SK-N-SH treated with all-trans-retinoic acid at 6 μM for 48 hours (cell line): ENCODE measurements around the gene SLC2A4.

Experiments used
- ATAC-seq: fragments of 200-7000 bp; cut with Tn5 transposase; 3 replicates; pipeline ENCODE4 v1.9.1; 2020; ENCODE audit warnings: mild to moderate bottlenecking, moderate library complexity
- ARNTL ChIP-seq: fragments of 450-650 bp; formaldehyde crosslinking; IDR thresholded peaks from 2 replicates; pipeline ENCODE4 v1.5.0; 2020; ENCODE audit warnings: low read depth, mild to moderate bottlenecking, moderate library complexity, borderline replicate concordance
- BACH2 ChIP-seq: fragments of 250-450 bp; sonication (Bioruptor Pico); IDR thresholded peaks from 2 replicates; pipeline ENCODE4 v1.9.0; 2021; ENCODE audit warnings: mild to moderate bottlenecking, borderline replicate concordance
- CSDC2 ChIP-seq: fragments of 250-450 bp; sonication (Bioruptor Pico); IDR thresholded peaks from 2 replicates; pipeline ENCODE4 v1.5.0; 2020; ENCODE audit warnings: mild to moderate bottlenecking, moderate library complexity
- ESRRG ChIP-seq: fragments of 250-450 bp; sonication (Bioruptor Pico); IDR thresholded peaks from 2 replicates; pipeline ENCODE4 v1.6.1; 2021; ENCODE audit warnings: mild to moderate bottlenecking
- GLIS3 ChIP-seq: fragments of 250-450 bp; sonication (Bioruptor Pico); IDR thresholded peaks from 2 replicates; pipeline ENCODE4 v1.5.0; 2020; ENCODE audit warnings: mild to moderate bottlenecking, moderate library complexity
- ISL1 ChIP-seq: fragments of 250-450 bp; sonication (Bioruptor Pico); IDR thresholded peaks from 2 replicates; pipeline ENCODE4 v2.1.2; 2022; ENCODE audit warnings: mild to moderate bottlenecking, moderate library complexity
- OSR1 ChIP-seq: fragments of 250-450 bp; sonication (Bioruptor Pico); IDR thresholded peaks from 2 replicates; pipeline ENCODE4 v1.8.0; 2022; ENCODE audit warnings: moderate library complexity, mild to moderate bottlenecking, inconsistent platforms
- PPARA ChIP-seq: fragments of 250-450 bp; sonication (Bioruptor Pico); IDR thresholded peaks from 2 replicates; pipeline ENCODE4 v1.5.0; 2020; ENCODE audit warnings: mild to moderate bottlenecking, borderline replicate concordance
- SNAI2 ChIP-seq: fragments of 250-450 bp; sonication (Bioruptor Pico); IDR thresholded peaks from 2 replicates; pipeline ENCODE4 v1.5.0; 2020; ENCODE audit warnings: mild to moderate bottlenecking, moderate library complexity
- TCF4 ChIP-seq: fragments of 250-450 bp; sonication (Bioruptor Pico); IDR thresholded peaks from 2 replicates; pipeline ENCODE4 v1.8.0; 2021; ENCODE audit warnings: mild to moderate bottlenecking, moderate library complexity, borderline replicate concordance
- TOX ChIP-seq: fragments of 250-450 bp; sonication (Bioruptor Pico); IDR thresholded peaks from 2 replicates; pipeline ENCODE4 v1.8.0; 2021; ENCODE audit warnings: mild to moderate bottlenecking, moderate library complexity, borderline replicate concordance
- ZC3H10 ChIP-seq: fragments of 250-450 bp; sonication (Bioruptor Pico); IDR thresholded peaks from 2 replicates; pipeline ENCODE4 v1.5.1; 2021; ENCODE audit warnings: mild to moderate bottlenecking, moderate library complexity
- ZFP3 ChIP-seq: fragments of 250-450 bp; sonication (Bioruptor Pico); IDR thresholded peaks from 2 replicates; pipeline ENCODE4 v1.5.0; 2020; ENCODE audit warnings: mild to moderate bottlenecking, moderate library complexity
- ZFP30 ChIP-seq: fragments of 450-650 bp; formaldehyde crosslinking; IDR thresholded peaks from 2 replicates; pipeline ENCODE4 v1.5.0; 2022; ENCODE audit warnings: mild to moderate bottlenecking, moderate library complexity
- ZNF565 ChIP-seq: fragments of 450-650 bp; formaldehyde crosslinking; conservative IDR thresholded peaks from 2 replicates; pipeline ENCODE4 v1.5.0; 2020; ENCODE audit warnings: low read depth, mild to moderate bottlenecking, moderate library complexity
- ZNF8 ChIP-seq: fragments of 450-650 bp; formaldehyde crosslinking; IDR thresholded peaks from 2 replicates; pipeline ENCODE4 v1.5.0; 2020; ENCODE audit warnings: mild to moderate bottlenecking, moderate library complexity
- TF ChIP-seq, protein P1 (sequence below): fragments of 250-450 bp; sonication (Bioruptor Pico); IDR thresholded peaks from 2 replicates; pipeline ENCODE4 v1.5.1; 2021; ENCODE audit warnings: mild to moderate bottlenecking, moderate library complexity
- TF ChIP-seq, protein P2 (sequence below): fragments of 250-450 bp; sonication (Bioruptor Pico); IDR thresholded peaks from 2 replicates; pipeline ENCODE4 v1.5.0; 2020; ENCODE audit warnings: mild to moderate bottlenecking, moderate library complexity
- TF ChIP-seq, protein P3 (sequence below): fragments of 250-450 bp; sonication (Bioruptor Pico); IDR thresholded peaks from 2 replicates; pipeline ENCODE4 v1.8.0; 2021; ENCODE audit warnings: low read depth, mild to moderate bottlenecking, moderate library complexity, borderline replicate concordance
- TF ChIP-seq, protein P4 (sequence below): fragments of 250-450 bp; sonication (Bioruptor Pico); IDR thresholded peaks from 2 replicates; pipeline ENCODE4 v1.8.0; 2020; ENCODE audit warnings: mild to moderate bottlenecking, moderate library complexity, borderline replicate concordance
- TF ChIP-seq, protein P5 (sequence below): fragments of 250-450 bp; sonication (Bioruptor Pico); IDR thresholded peaks from 2 replicates; pipeline ENCODE4 v1.5.1; 2020; ENCODE audit warnings: low read depth, mild to moderate bottlenecking, moderate library complexity

The SLC2A4 gene

DNA sequence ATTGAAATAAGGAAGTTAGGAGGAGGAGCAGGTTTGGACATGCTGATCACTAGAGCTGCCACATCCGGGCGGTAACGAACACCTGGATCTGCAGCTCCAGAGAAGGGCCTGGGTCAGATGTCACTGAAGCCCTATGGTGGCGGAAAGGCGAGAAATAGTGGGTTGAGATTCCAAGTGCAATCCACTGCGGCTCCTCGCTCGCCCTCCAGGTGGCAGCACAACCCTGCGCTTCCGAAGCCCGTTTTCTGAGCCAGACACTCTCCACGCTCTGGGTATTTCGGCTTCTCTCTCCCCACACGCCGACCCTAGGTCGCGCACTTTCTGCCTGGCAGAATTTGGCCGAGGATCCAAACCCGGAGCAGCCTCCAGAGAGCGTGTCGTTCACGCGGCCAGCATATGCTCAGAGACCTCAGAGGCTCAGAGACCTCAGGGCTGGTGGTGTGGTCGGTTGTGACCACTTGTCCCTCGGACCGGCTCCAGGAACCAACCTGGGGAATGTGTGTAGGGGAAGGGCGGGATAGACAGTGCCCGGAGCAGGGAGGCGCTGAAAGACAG, 922 bp upstream of the SLC2A4 start:
- peak; percentile 92 for ATAC-seq
- TF ChIP-seq, protein P1, sequence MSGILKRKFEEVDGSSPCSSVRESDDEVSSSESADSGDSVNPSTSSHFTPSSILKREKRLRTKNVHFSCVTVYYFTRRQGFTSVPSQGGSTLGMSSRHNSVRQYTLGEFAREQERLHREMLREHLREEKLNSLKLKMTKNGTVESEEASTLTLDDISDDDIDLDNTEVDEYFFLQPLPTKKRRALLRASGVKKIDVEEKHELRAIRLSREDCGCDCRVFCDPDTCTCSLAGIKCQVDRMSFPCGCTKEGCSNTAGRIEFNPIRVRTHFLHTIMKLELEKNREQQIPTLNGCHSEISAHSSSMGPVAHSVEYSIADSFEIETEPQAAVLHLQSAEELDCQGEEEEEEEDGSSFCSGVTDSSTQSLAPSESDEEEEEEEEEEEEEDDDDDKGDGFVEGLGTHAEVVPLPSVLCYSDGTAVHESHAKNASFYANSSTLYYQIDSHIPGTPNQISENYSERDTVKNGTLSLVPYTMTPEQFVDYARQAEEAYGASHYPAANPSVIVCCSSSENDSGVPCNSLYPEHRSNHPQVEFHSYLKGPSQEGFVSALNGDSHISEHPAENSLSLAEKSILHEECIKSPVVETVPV (CRISPR knock-in tag) = no peak
- no peak for TF ChIP-seq ARNTL
- TF ChIP-seq ZNF565 (CRISPR knock-in tag) = no peak
- no peak for TF ChIP-seq ZC3H10 (CRISPR knock-in tag)

DNA sequence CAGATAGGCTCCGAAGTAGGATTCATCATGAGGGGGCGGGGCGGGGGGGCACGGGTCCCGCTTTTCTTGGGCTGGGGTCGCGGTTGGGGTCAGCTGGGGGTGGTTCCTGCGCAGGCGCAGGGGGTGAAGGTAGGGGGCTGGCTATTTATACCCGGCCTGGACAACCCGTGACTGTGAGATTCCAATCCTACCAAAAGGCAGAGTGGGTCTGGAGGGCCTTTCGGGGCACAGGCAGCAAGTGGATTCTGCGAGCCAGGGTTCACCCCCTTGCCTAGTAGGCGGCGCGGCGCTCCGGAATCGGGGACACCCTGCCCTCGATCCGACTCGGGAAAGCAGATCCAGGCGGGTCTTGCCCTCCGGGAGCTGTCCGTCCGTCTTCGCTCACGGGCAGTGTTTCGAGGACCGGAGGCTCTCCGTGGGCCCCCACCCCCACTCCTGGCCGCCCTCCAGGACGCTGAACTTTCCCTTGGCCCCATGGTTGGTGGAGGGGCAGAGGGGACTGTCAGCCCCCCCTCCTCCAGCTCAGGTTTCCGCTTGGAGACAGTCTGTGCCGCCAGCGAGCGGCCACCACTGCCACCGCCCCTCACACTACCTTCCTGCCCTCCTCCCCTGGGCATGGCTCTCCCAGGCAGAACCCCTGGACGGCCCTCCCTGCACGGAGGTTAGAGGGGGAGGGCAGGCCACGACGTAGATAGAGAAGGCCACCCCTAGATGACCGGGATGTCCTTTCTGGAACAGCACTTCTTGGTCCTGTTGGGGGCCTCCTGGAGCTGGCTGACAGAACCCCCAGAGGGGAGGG, 634 bp downstream of the SLC2A4 start:
- no peak for ATAC-seq
- TF ChIP-seq TCF4 (CRISPR knock-in tag) = no peak
- no peak for TF ChIP-seq GLIS3
- no peak for TF ChIP-seq PPARA (CRISPR knock-in tag)
- TF ChIP-seq, protein P2, sequence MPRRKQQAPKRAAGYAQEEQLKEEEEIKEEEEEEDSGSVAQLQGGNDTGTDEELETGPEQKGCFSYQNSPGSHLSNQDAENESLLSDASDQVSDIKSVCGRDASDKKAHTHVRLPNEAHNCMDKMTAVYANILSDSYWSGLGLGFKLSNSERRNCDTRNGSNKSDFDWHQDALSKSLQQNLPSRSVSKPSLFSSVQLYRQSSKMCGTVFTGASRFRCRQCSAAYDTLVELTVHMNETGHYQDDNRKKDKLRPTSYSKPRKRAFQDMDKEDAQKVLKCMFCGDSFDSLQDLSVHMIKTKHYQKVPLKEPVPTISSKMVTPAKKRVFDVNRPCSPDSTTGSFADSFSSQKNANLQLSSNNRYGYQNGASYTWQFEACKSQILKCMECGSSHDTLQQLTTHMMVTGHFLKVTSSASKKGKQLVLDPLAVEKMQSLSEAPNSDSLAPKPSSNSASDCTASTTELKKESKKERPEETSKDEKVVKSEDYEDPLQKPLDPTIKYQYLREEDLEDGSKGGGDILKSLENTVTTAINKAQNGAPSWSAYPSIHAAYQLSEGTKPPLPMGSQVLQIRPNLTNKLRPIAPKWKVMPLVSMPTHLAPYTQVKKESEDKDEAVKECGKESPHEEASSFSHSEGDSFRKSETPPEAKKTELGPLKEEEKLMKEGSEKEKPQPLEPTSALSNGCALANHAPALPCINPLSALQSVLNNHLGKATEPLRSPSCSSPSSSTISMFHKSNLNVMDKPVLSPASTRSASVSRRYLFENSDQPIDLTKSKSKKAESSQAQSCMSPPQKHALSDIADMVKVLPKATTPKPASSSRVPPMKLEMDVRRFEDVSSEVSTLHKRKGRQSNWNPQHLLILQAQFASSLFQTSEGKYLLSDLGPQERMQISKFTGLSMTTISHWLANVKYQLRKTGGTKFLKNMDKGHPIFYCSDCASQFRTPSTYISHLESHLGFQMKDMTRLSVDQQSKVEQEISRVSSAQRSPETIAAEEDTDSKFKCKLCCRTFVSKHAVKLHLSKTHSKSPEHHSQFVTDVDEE (CRISPR knock-in tag) = no peak
- no peak for TF ChIP-seq ZFP3
- TF ChIP-seq ESRRG (CRISPR knock-in tag) = no peak
- TF ChIP-seq, protein P3, sequence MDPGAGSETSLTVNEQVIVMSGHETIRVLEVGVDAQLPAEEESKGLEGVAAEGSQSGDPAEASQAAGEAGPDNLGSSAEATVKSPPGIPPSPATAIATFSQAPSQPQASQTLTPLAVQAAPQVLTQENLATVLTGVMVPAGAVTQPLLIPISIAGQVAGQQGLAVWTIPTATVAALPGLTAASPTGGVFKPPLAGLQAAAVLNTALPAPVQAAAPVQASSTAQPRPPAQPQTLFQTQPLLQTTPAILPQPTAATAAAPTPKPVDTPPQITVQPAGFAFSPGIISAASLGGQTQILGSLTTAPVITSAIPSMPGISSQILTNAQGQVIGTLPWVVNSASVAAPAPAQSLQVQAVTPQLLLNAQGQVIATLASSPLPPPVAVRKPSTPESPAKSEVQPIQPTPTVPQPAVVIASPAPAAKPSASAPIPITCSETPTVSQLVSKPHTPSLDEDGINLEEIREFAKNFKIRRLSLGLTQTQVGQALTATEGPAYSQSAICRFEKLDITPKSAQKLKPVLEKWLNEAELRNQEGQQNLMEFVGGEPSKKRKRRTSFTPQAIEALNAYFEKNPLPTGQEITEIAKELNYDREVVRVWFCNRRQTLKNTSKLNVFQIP = no peak
- no peak for TF ChIP-seq OSR1 (CRISPR knock-in tag)
- no peak for TF ChIP-seq ZC3H10 (CRISPR knock-in tag)
- TF ChIP-seq, protein P4, sequence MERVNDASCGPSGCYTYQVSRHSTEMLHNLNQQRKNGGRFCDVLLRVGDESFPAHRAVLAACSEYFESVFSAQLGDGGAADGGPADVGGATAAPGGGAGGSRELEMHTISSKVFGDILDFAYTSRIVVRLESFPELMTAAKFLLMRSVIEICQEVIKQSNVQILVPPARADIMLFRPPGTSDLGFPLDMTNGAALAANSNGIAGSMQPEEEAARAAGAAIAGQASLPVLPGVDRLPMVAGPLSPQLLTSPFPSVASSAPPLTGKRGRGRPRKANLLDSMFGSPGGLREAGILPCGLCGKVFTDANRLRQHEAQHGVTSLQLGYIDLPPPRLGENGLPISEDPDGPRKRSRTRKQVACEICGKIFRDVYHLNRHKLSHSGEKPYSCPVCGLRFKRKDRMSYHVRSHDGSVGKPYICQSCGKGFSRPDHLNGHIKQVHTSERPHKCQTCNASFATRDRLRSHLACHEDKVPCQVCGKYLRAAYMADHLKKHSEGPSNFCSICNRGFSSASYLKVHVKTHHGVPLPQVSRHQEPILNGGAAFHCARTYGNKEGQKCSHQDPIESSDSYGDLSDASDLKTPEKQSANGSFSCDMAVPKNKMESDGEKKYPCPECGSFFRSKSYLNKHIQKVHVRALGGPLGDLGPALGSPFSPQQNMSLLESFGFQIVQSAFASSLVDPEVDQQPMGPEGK (CRISPR knock-in tag) = no peak
- no peak for TF ChIP-seq ZFP30 (CRISPR knock-in tag)
- TF ChIP-seq ISL1 (CRISPR knock-in tag) = no peak
- no peak for TF ChIP-seq ZNF565 (CRISPR knock-in tag)

DNA sequence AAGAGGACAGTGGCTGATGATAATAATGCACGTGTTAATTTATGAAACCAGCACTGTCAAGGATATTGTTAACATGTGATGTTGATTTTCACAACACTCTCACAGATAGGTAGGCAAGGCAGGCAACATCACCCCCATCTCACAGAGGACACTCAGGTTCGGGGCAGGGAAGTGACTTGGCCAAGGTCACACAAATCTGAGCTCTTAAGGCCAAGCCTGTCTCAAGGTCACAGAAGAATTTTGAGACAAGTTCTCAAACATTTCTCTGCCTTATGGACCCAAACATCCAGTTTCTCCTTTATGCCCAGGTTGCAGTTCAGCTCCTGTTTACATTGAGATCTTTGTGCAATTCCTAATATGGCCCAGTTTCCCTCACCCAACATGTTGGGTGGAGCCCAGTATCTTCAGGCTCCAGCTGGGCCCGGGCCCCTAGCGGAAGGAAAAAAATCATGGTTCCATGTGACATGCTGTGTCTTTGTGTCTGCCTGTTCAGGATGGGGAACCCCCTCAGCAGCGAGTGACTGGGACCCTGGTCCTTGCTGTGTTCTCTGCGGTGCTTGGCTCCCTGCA, 1.3 kb downstream of the SLC2A4 start:
- no peak for ATAC-seq
- TF ChIP-seq, protein P1 (CRISPR knock-in tag) = no peak
- TF ChIP-seq, protein P3 = no peak
- no peak for TF ChIP-seq ZNF565 (CRISPR knock-in tag)
- no peak for TF ChIP-seq ZNF8 (CRISPR knock-in tag)
- no peak for TF ChIP-seq ESRRG (CRISPR knock-in tag)
- TF ChIP-seq ISL1 (CRISPR knock-in tag) = no peak
- TF ChIP-seq, protein P4 (CRISPR knock-in tag) = no peak
- no peak for TF ChIP-seq TOX
- no peak for TF ChIP-seq PPARA (CRISPR knock-in tag)
- TF ChIP-seq BACH2 = no peak
- no peak for TF ChIP-seq ARNTL
- no peak for TF ChIP-seq CSDC2 (CRISPR knock-in tag)
- TF ChIP-seq, protein P5, sequence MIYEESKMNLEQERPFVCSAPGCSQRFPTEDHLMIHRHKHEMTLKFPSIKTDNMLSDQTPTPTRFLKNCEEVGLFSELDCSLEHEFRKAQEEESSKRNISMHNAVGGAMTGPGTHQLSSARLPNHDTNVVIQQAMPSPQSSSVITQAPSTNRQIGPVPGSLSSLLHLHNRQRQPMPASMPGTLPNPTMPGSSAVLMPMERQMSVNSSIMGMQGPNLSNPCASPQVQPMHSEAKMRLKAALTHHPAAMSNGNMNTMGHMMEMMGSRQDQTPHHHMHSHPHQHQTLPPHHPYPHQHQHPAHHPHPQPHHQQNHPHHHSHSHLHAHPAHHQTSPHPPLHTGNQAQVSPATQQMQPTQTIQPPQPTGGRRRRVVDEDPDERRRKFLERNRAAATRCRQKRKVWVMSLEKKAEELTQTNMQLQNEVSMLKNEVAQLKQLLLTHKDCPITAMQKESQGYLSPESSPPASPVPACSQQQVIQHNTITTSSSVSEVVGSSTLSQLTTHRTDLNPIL (CRISPR knock-in tag) = no peak
- TF ChIP-seq SNAI2 (CRISPR knock-in tag) = no peak
- no peak for TF ChIP-seq ZC3H10 (CRISPR knock-in tag)
